LHCN-M2 (cell line): Measurements from ENCODE around the gene SRGN. TPM values are rescaled to one million over a fixed set of nuclear protein-coding genes. Genes with fewer than 3 reads are reported as not detected.
"Not testable (repeated sequence)": the region's sequence is repeated elsewhere in the genome, so short reads cannot be mapped to it uniquely, and the experiment has no call there.

Experiments used
- DNase-seq: peaks from one replicate; pipeline ENCODE4 v3.0.0-alpha.2; 2012; ENCODE audit warnings: low read depth
- total RNA-seq: library from RNA; depleted of rRNA; stranded (reverse); fragments of >200 nt; gene quantifications from 2 replicates; pipeline ENCODE4 v1.2.3, GENCODE V29; 2014; rRNA removed

Gene SRGN
- total RNA-seq, 1 experiment from 2014 or later: 409 TPM

DNA sequence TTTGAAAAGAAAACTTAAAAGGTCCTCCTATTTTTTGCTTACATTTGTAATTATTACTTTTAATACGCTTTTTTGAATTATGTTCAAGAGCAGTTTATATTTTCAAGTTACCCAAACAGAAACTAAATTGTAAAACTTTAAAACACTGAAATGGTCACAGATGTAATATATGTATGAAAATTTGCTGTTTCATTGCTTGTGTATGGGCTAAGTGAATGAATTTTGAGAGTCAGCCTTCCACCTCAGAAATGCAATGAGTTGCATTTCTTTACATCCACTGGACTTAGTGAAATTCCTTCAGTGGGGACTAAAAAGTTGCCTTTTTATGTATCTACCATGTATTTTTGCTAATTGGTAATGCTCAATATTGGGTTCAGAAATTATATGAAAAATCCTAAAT lies 37.7 kb downstream of the SRGN start:
- DNase-seq: no peak

DNA sequence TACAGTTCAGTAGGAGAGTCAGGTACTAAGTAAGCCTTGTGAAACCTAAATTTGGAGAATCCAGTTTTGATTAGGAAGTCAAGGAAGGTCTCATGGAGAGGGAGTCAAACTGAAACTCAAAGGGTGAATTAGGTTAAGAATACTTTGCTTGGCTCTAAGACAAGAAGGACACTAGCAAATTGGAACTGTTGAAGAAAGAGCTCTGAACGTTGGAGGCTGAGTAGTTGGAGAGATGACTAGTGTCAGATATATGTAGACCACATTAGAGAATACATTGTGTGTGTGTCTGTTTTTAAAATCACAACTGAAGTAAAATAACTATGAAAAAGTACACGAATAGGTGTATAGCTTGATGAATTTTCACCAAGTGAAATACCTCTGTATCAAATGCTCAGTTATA lies 42.3 kb downstream of the SRGN start:
- DNase-seq: peak; percentile 7

DNA sequence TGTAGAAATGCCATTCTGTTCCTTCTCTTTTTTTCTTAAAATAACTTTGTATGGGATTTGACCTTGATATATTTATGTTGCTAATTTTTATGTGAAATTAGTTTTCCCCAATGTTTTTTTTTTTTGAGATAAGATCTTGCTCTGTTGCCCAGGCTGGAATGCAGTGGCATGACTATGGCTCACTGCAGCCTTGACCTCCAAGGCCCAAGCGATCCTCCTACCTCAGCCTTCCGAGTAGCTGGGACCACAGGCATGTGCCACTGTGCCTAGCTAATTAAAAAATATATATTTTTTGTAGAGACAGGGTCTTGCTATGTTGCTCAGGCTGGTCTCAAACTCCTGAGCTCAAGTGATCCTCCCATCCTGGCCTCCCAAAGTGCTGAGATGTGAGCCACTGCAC lies 52.1 kb downstream of the SRGN start:
- no peak for DNase-seq

DNA sequence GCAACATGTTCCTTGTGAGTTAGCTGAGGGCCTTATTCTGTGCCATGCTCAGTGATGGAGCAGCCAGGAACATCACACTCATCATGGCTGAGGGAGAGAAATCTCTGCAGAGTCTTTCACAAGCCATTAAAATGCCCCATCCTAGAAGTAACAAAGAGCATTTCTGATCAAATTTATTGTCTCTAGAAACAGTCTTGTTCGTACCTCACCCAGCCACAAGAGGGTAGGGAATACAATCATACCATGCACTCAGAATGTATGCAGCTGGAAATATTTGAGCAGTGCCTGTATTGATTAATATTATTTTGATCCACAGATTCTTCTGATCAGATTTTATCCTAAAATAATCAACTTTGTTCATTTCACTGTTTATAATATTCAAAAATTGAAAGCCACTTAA lies 53.4 kb downstream of the SRGN start:
- DNase-seq: no peak

DNA sequence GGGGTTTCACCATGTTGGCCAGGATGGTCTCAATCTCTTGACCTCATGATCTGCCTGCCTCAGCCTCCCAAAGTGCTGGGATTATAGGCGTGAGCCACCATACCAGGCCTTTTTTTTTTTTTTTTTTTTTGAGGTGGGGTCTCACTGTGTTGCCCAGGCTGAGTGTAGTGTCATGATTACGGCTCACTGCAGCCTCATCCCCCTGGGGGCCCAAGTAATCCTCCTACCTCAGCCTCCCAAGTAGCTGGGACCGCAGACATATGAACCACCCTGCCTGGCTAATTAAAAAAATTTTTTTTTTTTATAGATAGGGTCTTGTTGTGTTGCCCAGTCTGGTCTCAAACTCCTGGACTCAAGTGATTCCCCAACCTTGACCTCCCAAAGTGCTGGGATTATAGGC lies 54.2 kb downstream of the SRGN start:
- not testable (repeated sequence) for DNase-seq

DNA sequence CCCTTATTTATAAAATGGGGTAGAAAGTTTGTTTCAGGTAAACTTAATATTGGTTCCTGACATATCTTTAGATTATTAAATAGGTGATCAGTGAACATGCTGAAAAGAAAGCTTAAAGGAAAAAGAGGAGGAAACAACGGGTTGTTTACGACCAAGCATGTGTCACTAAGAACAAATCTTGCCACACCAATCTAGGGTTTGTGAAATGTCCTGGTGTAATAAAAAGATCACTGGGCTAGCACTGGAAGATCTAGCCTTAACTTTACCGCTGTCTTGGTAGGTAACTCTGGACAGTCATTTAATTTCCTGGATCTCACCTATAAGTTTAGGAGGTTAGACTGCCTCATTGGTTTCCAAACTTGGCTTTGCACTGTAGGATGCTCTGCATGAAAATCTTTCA lies 55.1 kb downstream of the SRGN start:
- DNase-seq: peak; percentile 6

DNA sequence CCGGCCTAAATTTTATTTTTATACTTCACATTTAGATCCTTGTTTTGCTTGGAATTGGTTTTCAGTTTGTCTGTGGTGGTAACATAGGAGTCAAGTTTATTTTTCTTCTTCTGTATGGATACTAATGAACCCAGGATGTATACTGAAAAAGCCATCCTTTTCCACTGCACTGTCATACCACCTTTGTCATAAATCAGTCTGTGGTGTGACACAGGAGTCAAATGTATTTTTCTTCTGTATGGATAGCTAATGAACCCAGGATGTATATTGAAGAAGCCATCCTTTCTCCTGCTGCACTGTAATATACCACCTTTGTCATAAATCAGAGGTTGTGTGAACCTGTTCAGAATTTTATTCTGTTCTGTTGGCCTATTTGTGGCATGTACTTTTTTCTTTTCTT lies 57.4 kb downstream of the SRGN start:
- no peak for DNase-seq

DNA sequence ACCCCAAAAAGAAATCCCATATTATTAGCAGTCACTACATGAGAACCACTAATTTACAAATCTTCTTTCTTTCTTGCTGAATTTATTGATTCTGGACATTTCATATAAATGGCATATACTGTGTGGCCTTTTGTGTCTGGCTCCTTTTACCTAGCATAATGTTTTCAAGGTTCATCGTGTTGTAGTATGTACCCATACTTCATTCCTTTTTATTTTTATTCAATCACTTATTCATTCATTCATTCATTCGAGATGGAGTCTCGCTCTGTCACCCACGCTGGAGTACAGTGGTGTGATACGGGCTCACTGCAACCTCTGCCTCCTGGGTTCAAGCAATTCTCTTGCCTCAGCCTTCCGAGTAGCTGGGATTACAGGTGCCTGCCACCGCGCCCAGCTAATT lies 58.0 kb downstream of the SRGN start:
- DNase-seq: no peak

DNA sequence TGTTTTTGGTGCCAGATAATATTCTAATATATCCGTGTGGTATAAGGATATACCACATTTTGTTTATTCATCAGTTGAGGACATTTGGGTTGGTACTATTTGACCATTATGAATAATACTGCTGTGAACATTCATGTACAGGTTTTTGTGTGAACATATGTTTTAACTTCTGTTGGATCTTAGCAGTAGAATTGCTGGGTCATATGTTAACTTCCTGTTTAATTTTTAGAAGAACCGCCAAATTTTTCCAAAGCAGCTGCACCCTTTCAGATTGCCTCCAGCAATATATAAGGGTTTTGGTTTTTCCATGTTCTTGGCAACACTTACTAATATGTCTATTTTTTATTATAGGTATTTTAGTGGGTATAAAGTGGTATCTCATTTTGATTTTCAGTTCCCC lies 58.9 kb downstream of the SRGN start:
- peak; percentile 10 for DNase-seq

DNA sequence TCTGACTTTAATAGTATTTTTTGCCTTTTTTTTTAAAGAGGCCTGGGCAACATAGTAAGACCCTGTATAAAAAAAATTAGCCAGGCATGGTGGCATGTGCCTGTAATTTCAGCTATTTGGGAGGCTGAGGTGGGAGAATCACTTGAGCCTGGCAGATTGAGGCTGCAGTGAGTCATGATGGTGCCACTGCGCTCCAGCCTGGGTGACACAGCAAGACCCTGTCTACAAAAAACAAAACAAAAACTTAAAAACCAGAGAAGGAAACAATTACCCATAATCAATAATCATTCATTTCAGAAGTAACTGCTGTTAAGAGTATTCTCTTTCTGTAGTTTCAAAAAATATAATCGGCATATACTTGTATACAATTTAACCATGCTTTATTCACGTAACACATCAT lies 64.1 kb downstream of the SRGN start:
- no peak for DNase-seq

DNA sequence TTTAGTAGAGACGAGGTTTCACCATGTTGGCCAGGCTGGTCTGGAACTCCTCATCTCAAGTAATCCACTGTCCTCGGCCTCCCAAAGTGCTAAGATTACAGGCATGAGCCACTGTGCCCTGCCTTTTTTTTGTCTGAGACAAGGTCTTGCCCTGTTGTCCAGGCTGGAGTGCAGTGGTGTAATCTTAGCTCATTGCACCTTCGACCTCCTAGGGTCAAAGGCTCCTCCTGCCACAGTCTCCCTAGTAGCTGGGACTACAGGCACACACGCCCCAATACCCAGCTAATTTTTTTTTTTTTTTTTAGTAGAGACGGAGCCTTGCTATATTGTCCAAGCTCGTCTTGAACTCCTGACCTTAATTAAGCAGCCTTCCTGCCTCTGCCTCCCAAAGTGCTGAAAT lies 65.3 kb downstream of the SRGN start:
- DNase-seq: no peak

Other genes starting within 250 kb of the SRGN start
- 58.5 and 66.2 TPM in 2 replicates for gene DDX50, start 186.8 kb upstream of the SRGN start, total RNA-seq
- gene DDX21, start 131.9 kb upstream of the SRGN start, total RNA-seq: 94.7 and 96.7 TPM in 2 replicates
- 63.4 and 65.1 TPM in 2 replicates for gene KIFBP, start 99.3 kb upstream of the SRGN start, total RNA-seq
- 31.2 and 54.3 TPM in 2 replicates for gene VPS26A, start 36.1 kb downstream of the SRGN start, total RNA-seq
- gene SUPV3L1, start 92.1 kb downstream of the SRGN start, total RNA-seq: 24.9 and 26.0 TPM in 2 replicates
- gene HKDC1, start 132.2 kb downstream of the SRGN start, total RNA-seq: 0.17 and 1.1 TPM in 2 replicates
- gene HK1, start 190.4 kb downstream of the SRGN start, total RNA-seq: 113 and 124 TPM in 2 replicates